HG02759 (cell line): Measurements from ENCODE around the gene NPFFR1.
A peak's percentile ranks its signal among the peaks of the same experiment; 100 is the strongest.

ENCODE experiments used
- ATAC-seq: cut with Tn5 transposase; IDR thresholded peaks from one replicate; pipeline ENCODE4 v1.9.1; 2021; ENCODE audit warnings: mild to moderate bottlenecking, moderate library complexity; ENCODE audit not compliant: unreplicated experiment

The NPFFR1 gene

DNA sequence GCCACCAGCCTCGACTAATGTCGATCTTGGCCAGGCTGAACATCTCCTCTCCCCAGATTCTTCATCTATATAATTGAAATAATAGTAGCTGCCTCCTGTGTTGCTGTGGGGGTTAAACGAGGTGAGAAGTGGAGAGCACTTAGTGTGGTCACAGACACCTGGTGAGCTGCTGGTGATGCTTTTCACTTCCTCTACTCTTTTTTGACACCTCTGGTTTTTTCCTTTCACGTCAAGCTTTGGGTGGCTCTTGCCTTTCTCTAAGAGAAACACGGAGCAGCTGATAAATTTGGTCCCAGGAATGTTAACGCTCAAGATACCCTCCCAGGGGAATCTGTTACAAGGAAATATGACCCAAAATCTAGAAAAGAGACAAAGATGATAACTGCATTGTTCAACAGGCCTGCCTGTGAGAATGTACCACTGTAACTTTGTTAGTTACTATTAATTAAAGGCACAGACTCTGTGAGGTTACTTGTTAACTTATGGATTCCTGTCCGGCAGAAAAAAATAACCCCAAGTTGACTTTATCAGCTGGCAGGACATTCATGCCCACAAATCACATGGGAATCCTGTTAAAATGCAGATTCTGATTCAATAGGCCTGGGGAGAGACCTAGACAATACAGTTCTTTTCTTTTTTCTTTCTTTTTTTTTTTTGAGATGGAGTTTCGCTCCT lies 9.5 kb upstream of the NPFFR1 start:
- ATAC-seq = peak; percentile 85

- no peak for ATAC-seq
Observed at GRCh38 chr10:70292004-70292403, 8.2 kb upstream of the NPFFR1 start.

GRCh38 chr10:70289739-70290138 lies 5.9 kb upstream of the NPFFR1 start:
- no peak for ATAC-seq

- ATAC-seq = no peak
Observed at GRCh38 chr10:70286616-70287015, 2.8 kb upstream of the NPFFR1 start.

- ATAC-seq = no peak
Observed at GRCh38 chr10:70285476-70285831, 1.6 kb upstream of the NPFFR1 start.

DNA sequence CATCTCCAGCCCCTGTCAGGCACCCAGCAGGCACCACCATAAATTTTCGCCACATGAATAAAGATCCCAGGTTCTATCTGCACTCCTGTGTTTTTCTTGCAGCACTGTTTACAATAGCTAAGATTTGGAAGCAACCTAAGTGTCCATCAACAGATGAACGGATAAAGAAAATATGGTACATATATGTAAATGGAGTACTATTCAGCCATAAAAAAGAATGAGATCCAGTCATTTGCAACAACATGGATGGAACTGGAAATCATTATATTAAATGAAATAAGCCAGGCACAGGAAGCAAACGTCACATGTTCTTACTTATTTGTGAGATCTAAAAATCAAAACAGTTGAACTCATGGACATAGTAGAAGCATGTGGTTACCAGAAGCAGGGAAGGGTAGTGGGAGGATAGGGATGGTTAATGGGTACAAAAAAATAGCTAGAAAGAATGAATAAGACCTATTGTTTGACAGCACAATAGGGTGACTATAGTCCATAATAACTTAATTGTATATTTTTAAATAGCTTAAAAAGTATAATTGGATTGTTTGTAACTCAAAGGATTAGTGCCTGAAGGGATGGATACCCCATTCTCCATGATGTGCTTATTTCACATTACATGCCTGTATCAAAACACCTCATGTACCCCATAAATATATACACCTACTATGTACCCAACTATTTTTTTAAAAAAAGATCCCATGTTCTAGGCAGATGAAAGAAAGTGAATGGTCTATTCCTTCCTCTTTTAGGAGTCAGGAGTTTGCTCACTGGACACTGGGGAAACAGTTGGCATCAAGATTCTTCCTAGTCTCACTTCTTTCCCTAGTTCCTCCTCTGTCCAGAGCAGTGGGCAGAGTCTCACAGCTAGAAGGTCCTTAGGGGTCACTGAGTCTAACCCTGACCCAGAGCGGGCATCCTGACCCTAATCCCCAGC lies 1.0 kb upstream of the NPFFR1 start:
- ATAC-seq = no peak

GRCh38 chr10:70283071-70283444 lies 746 bp downstream of the NPFFR1 start:
- no peak for ATAC-seq

GRCh38 chr10:70281609-70282008 lies 2.2 kb downstream of the NPFFR1 start:
- ATAC-seq = no peak

- ATAC-seq = no peak
Observed at GRCh38 chr10:70280099-70280498, 3.7 kb downstream of the NPFFR1 start.

- no peak for ATAC-seq
Observed at GRCh38 chr10:70277396-70278030, 6.3 kb downstream of the NPFFR1 start.

GRCh38 chr10:70274643-70275042 lies 9.2 kb downstream of the NPFFR1 start:
- ATAC-seq = no peak

GRCh38 chr10:70272925-70273316 lies 10.9 kb downstream of the NPFFR1 start:
- ATAC-seq = peak; percentile 58

- no peak for ATAC-seq
Observed at GRCh38 chr10:70271996-70272924, 11.5 kb downstream of the NPFFR1 start.

GRCh38 chr10:70270952-70271351 lies 12.9 kb downstream of the NPFFR1 start:
- ATAC-seq = no peak

DNA sequence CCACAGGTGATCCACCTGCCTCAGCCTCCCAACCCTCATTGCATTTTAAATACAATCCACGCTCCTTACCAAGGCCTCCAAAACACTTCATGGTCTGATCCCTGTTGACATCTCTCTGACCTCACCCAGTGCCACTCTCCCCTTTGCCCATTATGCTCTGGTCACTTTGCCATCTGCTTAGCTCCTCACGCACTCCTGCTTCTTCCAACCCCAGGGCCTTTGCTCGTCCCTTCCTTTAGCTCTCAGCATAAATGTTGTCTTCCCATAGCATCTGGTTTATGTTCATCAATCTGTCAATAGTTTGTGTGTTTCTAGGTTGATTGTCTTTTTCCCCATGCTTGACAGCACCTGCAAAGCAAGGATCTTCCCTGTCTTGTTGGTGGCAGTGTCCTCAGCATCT lies 14.1 kb downstream of the NPFFR1 start:
- no peak for ATAC-seq

DNA sequence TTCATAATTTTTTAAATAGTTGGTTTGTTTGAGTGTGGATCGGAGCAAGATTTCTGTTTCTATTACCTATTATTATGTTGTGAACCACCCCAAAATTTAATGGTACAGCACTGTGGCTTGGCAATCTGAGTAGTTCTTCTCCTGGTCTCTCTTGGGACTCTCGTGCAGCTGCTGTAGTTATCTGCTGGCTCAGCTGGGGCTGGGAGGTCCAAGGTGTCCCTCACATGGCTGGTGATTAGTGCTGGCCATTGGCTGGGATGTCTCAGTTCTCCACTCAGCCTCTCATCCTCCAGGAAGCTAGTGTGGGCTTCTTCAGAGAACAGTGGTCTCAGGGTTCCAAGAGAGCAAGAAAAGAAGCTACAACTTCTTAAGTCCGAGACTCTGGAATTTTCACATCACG lies 15.4 kb downstream of the NPFFR1 start:
- no peak for ATAC-seq

DNA sequence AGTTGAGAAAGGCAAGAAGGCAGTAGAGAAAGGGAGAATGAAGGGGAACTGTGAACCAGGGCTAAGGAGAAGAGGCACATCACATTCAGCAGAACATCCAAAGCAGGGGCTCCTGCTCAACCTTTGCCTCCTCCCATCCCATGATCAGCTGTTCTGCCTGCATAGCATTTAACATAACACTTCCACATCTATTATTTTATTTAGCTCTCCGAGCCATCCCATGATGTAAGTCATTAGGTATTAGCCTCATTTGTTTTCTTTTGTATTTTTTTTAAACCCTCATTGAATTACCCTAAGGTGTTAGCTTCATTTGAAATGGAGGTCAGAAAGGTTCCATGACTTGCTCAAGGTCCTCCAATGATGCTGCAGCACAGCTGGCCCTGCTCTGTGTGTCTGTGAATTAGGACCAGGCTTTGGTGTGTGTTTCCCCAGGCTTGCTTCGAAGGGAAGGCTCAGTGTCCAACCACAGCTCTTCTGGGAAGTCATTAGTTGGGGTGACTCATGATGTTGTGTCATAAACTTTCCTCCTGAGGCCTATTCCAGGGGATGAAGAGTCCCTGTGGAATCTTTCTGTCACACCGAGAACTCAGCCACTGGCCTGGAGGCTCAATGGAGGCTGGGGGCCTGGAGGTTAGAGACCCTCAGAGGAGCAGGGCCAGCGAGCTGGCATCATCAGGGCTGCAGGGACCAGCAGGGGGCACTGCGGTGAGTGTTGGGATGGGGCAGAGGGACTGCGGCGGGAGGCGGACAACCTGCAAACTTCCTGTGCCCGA lies 16.5 kb downstream of the NPFFR1 start:
- no peak for ATAC-seq

DNA sequence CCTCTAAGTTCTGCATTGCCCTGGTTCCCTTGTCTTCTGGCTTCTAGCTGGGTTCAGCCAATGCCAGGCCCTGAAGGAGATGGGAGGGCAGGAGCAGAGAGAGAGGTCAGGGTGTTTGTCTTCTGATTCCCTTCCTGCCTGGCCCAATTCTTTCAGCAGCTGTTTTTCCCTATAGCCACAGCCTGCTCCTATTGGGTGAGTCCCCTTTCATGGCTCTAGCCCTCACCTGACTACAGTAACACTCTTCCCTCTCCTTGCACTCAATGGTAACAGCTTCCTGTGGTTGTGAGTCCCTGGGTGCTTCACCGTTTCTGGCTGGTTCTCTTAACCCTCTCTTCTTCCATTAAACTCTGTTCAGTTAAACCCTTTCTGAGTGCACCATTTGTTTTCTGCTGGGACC lies 17.1 kb downstream of the NPFFR1 start:
- no peak for ATAC-seq

- no peak for ATAC-seq
Observed at GRCh38 chr10:70266056-70266455, 17.7 kb downstream of the NPFFR1 start.

- no peak for ATAC-seq
Observed at GRCh38 chr10:70265032-70265689, 18.6 kb downstream of the NPFFR1 start.
